H1 (cell line): Measurements from ENCODE around the gene SULT2B1. TPM values are rescaled to one million over a fixed set of nuclear protein-coding genes. Genes with fewer than 3 reads are reported as not detected.

ENCODE experiments used
- CTCF ChIA-PET: fragments of 300-600 bp; sonication (Branson Sonifier 250); formaldehyde crosslinking; loops from one replicate; lab custom pipeline; 2021; ENCODE audit not compliant: partially characterized antibody; lab: Charles Lee
- POLR2A ChIA-PET: fragments of 300-600 bp; sonication (Branson Sonifier 250); formaldehyde crosslinking; loops from one replicate; lab custom pipeline; 2021; ENCODE audit warnings: inconsistent platforms; ENCODE audit not compliant: partially characterized antibody; lab: Charles Lee
- DNase-seq, 2 experiments: peaks; one replicate each; pipeline versions ENCODE4 v3.0.0 to v3.0.0-alpha.2; 2010 to 2022; ENCODE audit warnings: low spot score in 2 of 2, low read depth in 1 of 2, mixed read lengths in 1 of 2
- FAIRE-seq: peaks from 2 replicates; lab custom pipeline; 2011; peaks lifted over from hg19 to GRCh38; lab: Jason Lieb, UNC
- H2AFZ ChIP-seq: 2 replicates; pipeline ENCODE4 v1.8.1; 2012; ENCODE audit warnings: low read length, inconsistent platforms
- H2AK5ac ChIP-seq: 2 replicates; pipeline ENCODE4 v1.6.1; 2013; ENCODE audit warnings: low read depth, low read length
- H2BK120ac ChIP-seq: replicated peaks from 2 replicates; pipeline ENCODE3; 2013; ENCODE audit warnings: low read depth, low read length, inconsistent platforms
- H2BK12ac ChIP-seq: 2 replicates; pipeline ENCODE4 v1.6.1; 2013; ENCODE audit warnings: low read depth, low read length
- H2BK15ac ChIP-seq: 2 replicates; pipeline ENCODE4 v1.6.1; 2013; ENCODE audit warnings: low read length
- H2BK20ac ChIP-seq: 2 replicates; pipeline ENCODE4 v1.6.1; 2013; ENCODE audit warnings: low read length
- H2BK5ac ChIP-seq: 2 replicates; pipeline ENCODE4 v1.6.1; 2013; ENCODE audit warnings: low read depth, low read length
- H3K14ac ChIP-seq: 2 replicates; pipeline ENCODE4 v1.6.1; 2013; ENCODE audit warnings: inconsistent platforms; ENCODE audit not compliant: insufficient read length
- H3K18ac ChIP-seq: 2 replicates; pipeline ENCODE4 v1.6.1; 2013; ENCODE audit warnings: low read length; ENCODE audit errors: extremely low read depth
- H3K23ac ChIP-seq: 2 replicates; pipeline ENCODE4 v1.6.1; 2013; ENCODE audit warnings: inconsistent platforms; ENCODE audit not compliant: insufficient read length
- H3K23me2 ChIP-seq: 2 replicates; pipeline ENCODE4 v1.6.1; 2013; ENCODE audit warnings: low read depth, low read length
- H3K27ac ChIP-seq: 2 replicates; pipeline ENCODE4 v1.6.1; 2011; ENCODE audit warnings: low read depth, low read length, inconsistent platforms
- H3K27me3 ChIP-seq, 4 experiments: replicated peaks in 1 of 4; 1 replicate in 1 of 4; 2 replicates in 3 of 4; pipeline versions ENCODE4 v1.6.1 to v1.8.1; 2011 to 2013; ENCODE audit warnings: low read length in 3 of 4, mild to moderate bottlenecking in 3 of 4, inconsistent platforms in 2 of 4, mixed read lengths in 2 of 4, moderate library complexity in 1 of 4; ENCODE audit not compliant: control insufficient read depth in 3 of 4, insufficient read depth in 3 of 4; ENCODE audit errors: extremely low read depth in 1 of 4
- H3K36me3 ChIP-seq, 4 experiments: 2 replicates each; pipeline versions ENCODE4 v1.6.1 to v1.8.1; 2011 to 2013; ENCODE audit warnings: mild to moderate bottlenecking in 4 of 4, low read length in 3 of 4, moderate library complexity in 2 of 4, control low read depth in 1 of 4, inconsistent platforms in 1 of 4; ENCODE audit not compliant: insufficient read depth in 4 of 4, control insufficient read depth in 2 of 4
- H3K4ac ChIP-seq: replicated peaks from 2 replicates; pipeline ENCODE3; 2013; ENCODE audit warnings: low read length, low read depth, mixed read lengths, inconsistent platforms; ENCODE audit not compliant: insufficient read length
- H3K4me1 ChIP-seq, 4 experiments: replicated peaks in 1 of 4; 1 replicate in 1 of 4; 2 replicates in 3 of 4; pipeline versions ENCODE4 v1.6.1 to v1.8.1; 2011 to 2013; ENCODE audit warnings: low read length in 3 of 4, inconsistent platforms in 2 of 4, mixed read lengths in 1 of 4; ENCODE audit not compliant: insufficient read depth in 4 of 4, control insufficient read depth in 3 of 4
- H3K4me2 ChIP-seq, 2 experiments: 2 replicates each; pipeline versions ENCODE4 v1.6.1 to v1.8.1; 2011 to 2013; ENCODE audit warnings: low read depth in 2 of 2, low read length in 2 of 2, control low read depth in 1 of 2, inconsistent platforms in 1 of 2, mild to moderate bottlenecking in 1 of 2; ENCODE audit not compliant: insufficient read depth in 1 of 2
- H3K4me3 ChIP-seq, 4 experiments: fragments of 200-600, 300-600 bp in 1 of 4; sonication (generic), shearing (Covaris generic), sonication (Bioruptor Twin) in 1 of 4; 2 replicates each; pipeline versions ENCODE4 v1.5.1 to v1.8.1; 2011 to 2016; ENCODE audit warnings: low read length in 4 of 4, low read depth in 3 of 4, control low read depth in 2 of 4, inconsistent platforms in 2 of 4, mild to moderate bottlenecking in 2 of 4, mixed read lengths in 1 of 4, moderate library complexity in 1 of 4; ENCODE audit not compliant: insufficient read depth in 2 of 4; ENCODE audit errors: extremely low read depth in 1 of 4
- H3K56ac ChIP-seq: replicated peaks from 2 replicates; pipeline ENCODE3; 2013; ENCODE audit warnings: low read depth, mild to moderate bottlenecking, mixed read lengths, low read length, inconsistent platforms; ENCODE audit not compliant: insufficient read length
- H3K79me1 ChIP-seq: 2 replicates; pipeline ENCODE4 v1.6.1; 2013; ENCODE audit warnings: low read depth, low read length, control low read depth
- H3K79me2 ChIP-seq, 2 experiments: 2 replicates each; pipeline versions ENCODE4 v1.6.1 to v1.8.1; 2012 to 2013; ENCODE audit warnings: low read length in 2 of 2, mild to moderate bottlenecking in 2 of 2, inconsistent platforms in 1 of 2; ENCODE audit not compliant: insufficient read depth in 2 of 2, control insufficient read depth in 1 of 2
- H3K9ac ChIP-seq, 4 experiments: replicated peaks in 1 of 4; 1 replicate in 1 of 4; 2 replicates in 3 of 4; pipeline versions ENCODE4 v1.6.1 to v1.8.1; 2011 to 2013; ENCODE audit warnings: low read depth in 3 of 4, low read length in 3 of 4, control low read depth in 2 of 4, mild to moderate bottlenecking in 2 of 4, moderate library complexity in 2 of 4, inconsistent platforms in 1 of 4; ENCODE audit errors: extremely low read depth in 1 of 4
- H3K9me3 ChIP-seq, 2 experiments: 2 replicates each; pipeline versions ENCODE4 v1.6.1 to v1.8.1; 2012 to 2013; ENCODE audit warnings: mild to moderate bottlenecking in 2 of 2, moderate library complexity in 2 of 2, control low read depth in 1 of 2, inconsistent platforms in 1 of 2, low read depth in 1 of 2, low read length in 1 of 2, mixed read lengths in 1 of 2; ENCODE audit not compliant: insufficient read depth in 2 of 2
- H4K20me1 ChIP-seq, 2 experiments: replicated peaks in 1 of 2; 2 replicates each; pipeline versions ENCODE3 to v1.8.1; 2011 to 2013; ENCODE audit warnings: inconsistent platforms in 2 of 2, low read length in 2 of 2, mild to moderate bottlenecking in 1 of 2; ENCODE audit not compliant: insufficient read depth in 2 of 2, control insufficient read depth in 1 of 2
- H4K5ac ChIP-seq: 2 replicates; pipeline ENCODE4 v1.6.1; 2013; ENCODE audit warnings: low read length, low read depth, mixed read lengths, inconsistent platforms; ENCODE audit not compliant: insufficient read length
- H4K8ac ChIP-seq: 2 replicates; pipeline ENCODE4 v1.8.0; 2013; ENCODE audit warnings: mild to moderate bottlenecking, moderate library complexity, low read length, inconsistent platforms; ENCODE audit not compliant: insufficient read depth; ENCODE audit errors: extremely low read depth
- H4K91ac ChIP-seq: replicated peaks from 2 replicates; pipeline ENCODE3; 2013; ENCODE audit warnings: low read length, mixed read lengths, inconsistent platforms; ENCODE audit not compliant: insufficient read length
- CTBP2 ChIP-seq: IDR thresholded peaks from 2 replicates; pipeline ENCODE4 v1.7.0; 2011; ENCODE audit warnings: borderline replicate concordance, mild to moderate bottlenecking, moderate library complexity, mixed read lengths, low read length; ENCODE audit not compliant: insufficient read depth, insufficient read length
- EGR1 ChIP-seq: IDR thresholded peaks from 2 replicates; pipeline ENCODE4 v1.6.1; 2011; ENCODE audit warnings: low read depth, low read length, borderline replicate concordance
- EP300 ChIP-seq, 2 experiments: IDR thresholded peaks; 1 replicate in 1 of 2; 2 replicates in 1 of 2; pipeline ENCODE4 v1.6.1; 2011 to 2012; ENCODE audit warnings: low read depth in 2 of 2, low read length in 2 of 2, mild to moderate bottlenecking in 2 of 2, borderline replicate concordance in 1 of 2, inconsistent platforms in 1 of 2, moderate library complexity in 1 of 2
- NRF1 ChIP-seq: IDR thresholded peaks from 2 replicates; pipeline ENCODE4 v1.6.1; 2011; ENCODE audit warnings: mild to moderate bottlenecking, low read depth, low read length, improper control_type of control experiment
- POLR2A ChIP-seq, 2 experiments: IDR thresholded peaks; 1 replicate in 1 of 2; 2 replicates in 1 of 2; pipeline ENCODE4 v1.6.1; 2011; ENCODE audit warnings: low read depth in 2 of 2, low read length in 2 of 2, mild to moderate bottlenecking in 2 of 2; ENCODE audit errors: control extremely low read depth in 1 of 2
- SIN3A ChIP-seq, 2 experiments: IDR thresholded peaks in 1 of 2; conservative IDR thresholded peaks in 1 of 2; 2 replicates each; pipeline ENCODE4 v1.6.1; 2011 to 2012; ENCODE audit warnings: low read length in 2 of 2, improper control_type of control experiment in 1 of 2, low read depth in 1 of 2, mild to moderate bottlenecking in 1 of 2
- TAF1 ChIP-seq: IDR thresholded peaks from 2 replicates; pipeline ENCODE4 v1.6.1; 2011; ENCODE audit warnings: mild to moderate bottlenecking, low read depth, low read length
- TAF7 ChIP-seq: optimal IDR thresholded peaks from 2 replicates; pipeline ENCODE3; 2011; ENCODE audit warnings: low read depth, mild to moderate bottlenecking, inconsistent platforms, low read length, moderate library complexity, borderline replicate concordance
- WGBS, 2 experiments: shearing (Covaris generic) in 1 of 2; methylation state at CpG; one replicate each; pipeline versions ENCODE4 v1.1.6 to v1.1.7; 2013 to 2015; ENCODE audit warnings: low lambda C conversion rate in 2 of 2, mixed read lengths in 2 of 2, inconsistent platforms in 1 of 2, low coverage in 1 of 2, missing lambda C conversion rate in 1 of 2; ENCODE audit not compliant: insufficient replicate concordance in 2 of 2, insufficient coverage in 1 of 2, insufficient read length in 1 of 2; ENCODE audit errors: extremely low coverage in 1 of 2, missing lambda C conversion rate in 1 of 2; 5-methylcytosine and 5-hydroxymethylcytosine counted together
- polyA plus RNA-seq, 7 experiments: library from polyadenylated mRNA; depleted of rRNA in 3 of 7; stranded (reverse) in 5 of 7; unstranded in 2 of 7; fragments of >200 nt in 5 of 7; fragments of 200-250 nt in 2 of 7; gene quantifications; 1 replicate in 5 of 7; 2 replicates in 1 of 7; 4 replicates in 1 of 7; pipeline versions ENCODE4 v1.2.1 to v1.2.3, GENCODE V29; 2011 to 2013; ENCODE audit warnings: missing spikeins in 2 of 7, mixed read lengths in 2 of 7
- total RNA-seq: library from RNA; stranded (reverse); fragmentation: NEBNext Ultra II Directional; extraction: Animal tissue kit (Norgen Biotek cat#: 25700); gene quantifications from 2 replicates; pipeline ENCODE4 v1.2.1, GENCODE V29; 2021
- TF ChIP-seq, protein P1 (sequence below): IDR thresholded peaks from 2 replicates; pipeline ENCODE4 v1.6.1; 2012; ENCODE audit warnings: inconsistent platforms

Gene SULT2B1
- total and polyA plus RNA-seq, 2 of the 8 experiments (the other 6 are each of a cell fraction or from before 2014, with no cell fraction given): 1.5 to 2.6 TPM

GRCh38 chr19:48635263-48635965 is 83.4 kb downstream of the SULT2B1 start:
- Histone ChIP-seq H3K18ac (peak overlapping the region; percentile 81; the same call in 1 of the 2 replicates), H2BK15ac (no peak overlapping the region), H3K9ac (peak overlapping the region in 1 of 4 experiments; percentile 53; a peak in 3 of 7 replicates), H3K79me2 (no peaks in the 10 kb centered on the region), H3K14ac (no peak overlapping the region), H3K27ac (no peak overlapping the region), H3K79me1 (no peaks in the 10 kb centered on the region), H3K4ac (no peak overlapping the region), H2AFZ (no peak overlapping the region), H3K23ac (no peak overlapping the region), H4K91ac (no peak overlapping the region), H3K36me3 (no peaks in the 10 kb centered on the region), H3K4me2 (peak overlapping the region; percentile 94 to 95), H4K20me1 (peaks cover 0 to 4% of the 10 kb centered on the region in 2 experiments), H2BK5ac (no peak overlapping the region), H3K27me3 (peaks cover 0 to 2% (median 0%) of the 10 kb centered on the region in 4 experiments; a peak in 2 of 7 replicates), H3K4me1 (peaks cover 9 to 37% (median 29%) of the 10 kb centered on the region in 4 experiments), H3K56ac (no peak overlapping the region), H2BK20ac (no peak overlapping the region), H3K4me3 (peak overlapping the region; percentile 58 to 74 (median 66)), H2AK5ac (no peak overlapping the region), H2BK12ac (no peak overlapping the region), H3K23me2 (peaks cover 27% of the 10 kb centered on the region), H2BK120ac (no peak overlapping the region), H4K8ac (no peak overlapping the region), H4K5ac (no peak overlapping the region), H3K9me3 (no peaks in the 10 kb centered on the region)
- DNase-seq (peak in 1 of 2 experiments; percentile 84), FAIRE-seq (no peak)
- 19% methylated on average over 7 of the region's 67 CpGs; no CpG with 5 or more reads in 1 of the 2 experiments for WGBS, 2 experiments
- ChIA-PET POLR2A (interaction anchor here (0.6 to 30.9 kb wide), 3 partner anchors 10 to 265 kb away, joined by 3 to 788 read pairs (median 3); partner anchors contain the start of genes CA11, FAM83E, NUCB1 and RPL18), CTCF (no interaction called here)
- TF ChIP-seq TAF1 (peak; percentile 12; the same call in 1 of the 2 replicates), NRF1 (peak; percentile 38; the same call in 1 of the 2 replicates), EGR1 (peak; percentile 23; the same call in 1 of the 2 replicates), POLR2A (IDR thresholded peaks at IDR 0.05; ENCODE audit: control extremely low read depth in 1 of 2, low read depth in 2 of 2, low read length in 2 of 2) (peak in 1 of 2 experiments; percentile 10; a peak in 1 of 3 replicates), CTBP2 (no peak), EP300 (IDR thresholded peaks at IDR 0.05; ENCODE audit: borderline replicate concordance in 1 of 2, low read depth in 2 of 2, low read length in 2 of 2) (no peak), TAF7 (peak; percentile 23), SIN3A (conservative IDR thresholded peaks at IDR 0.05 in 1 of 2, IDR thresholded peaks at IDR 0.05 in 1 of 2; ENCODE audit: low read depth in 1 of 2, low read length in 2 of 2) (peak in 1 of 2 experiments; percentile 57; a peak in 1 of 4 replicates)
- TF ChIP-seq, protein P1, sequence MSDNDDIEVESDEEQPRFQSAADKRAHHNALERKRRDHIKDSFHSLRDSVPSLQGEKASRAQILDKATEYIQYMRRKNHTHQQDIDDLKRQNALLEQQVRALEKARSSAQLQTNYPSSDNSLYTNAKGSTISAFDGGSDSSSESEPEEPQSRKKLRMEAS: 0 out of 2 replicates have a peak, but pooled peaks have one; percentile 8
